Measurements from ENCODE around the gene CLRN3. TPM values are rescaled to one million over a fixed set of nuclear protein-coding genes. Genes with fewer than 3 reads are reported as not detected.

Gene CLRN3
- total RNA-seq, 2 donors from 2014 or later: not detected

GRCh38 chr10:127889605-127890195 is 3.0 kb downstream of the CLRN3 start:
- Mint-ChIP-seq H3K27me3 (ENCODE audit: insufficient read depth) (peaks cover 1% of the 10 kb centered on the region), H3K4me3 (no peak overlapping the region), H3K4me1 (no peaks in the 10 kb centered on the region), H3K9me3 (no peaks in the 10 kb centered on the region), H3K36me3 (ENCODE audit: low read depth) (no peaks in the 10 kb centered on the region), H3K27ac (no peak overlapping the region)
- Histone ChIP-seq H3K36me3 (ENCODE audit: control insufficient read depth, insufficient read depth, low read length) (no peaks in the 10 kb centered on the region), H3K4me3 (ENCODE audit: low read length) (no peak overlapping the region), H3K9ac (ENCODE audit: extremely low read depth, low read length, poor library complexity, severe bottlenecking) (no peak overlapping the region), H3K27ac (ENCODE audit: low read depth, low read length) (no peak overlapping the region), H3K9me3 (ENCODE audit: control insufficient read depth, low read length) (no peaks in the 10 kb centered on the region), H3K4me1 (ENCODE audit: control insufficient read depth, insufficient read depth, low read length) (no peaks in the 10 kb centered on the region), H3K27me3 (ENCODE audit: control insufficient read depth, insufficient read depth, low read length, poor library complexity, severe bottlenecking) (no peaks in the 10 kb centered on the region)
- DNase-seq: no peak
- WGBS, 2 experiments (ENCODE audit: insufficient coverage in 1 of 2, insufficient read length in 1 of 2): 86 to 97% methylated on average over 4 of the region's 4 CpGs
- TF ChIP-seq, protein P1, sequence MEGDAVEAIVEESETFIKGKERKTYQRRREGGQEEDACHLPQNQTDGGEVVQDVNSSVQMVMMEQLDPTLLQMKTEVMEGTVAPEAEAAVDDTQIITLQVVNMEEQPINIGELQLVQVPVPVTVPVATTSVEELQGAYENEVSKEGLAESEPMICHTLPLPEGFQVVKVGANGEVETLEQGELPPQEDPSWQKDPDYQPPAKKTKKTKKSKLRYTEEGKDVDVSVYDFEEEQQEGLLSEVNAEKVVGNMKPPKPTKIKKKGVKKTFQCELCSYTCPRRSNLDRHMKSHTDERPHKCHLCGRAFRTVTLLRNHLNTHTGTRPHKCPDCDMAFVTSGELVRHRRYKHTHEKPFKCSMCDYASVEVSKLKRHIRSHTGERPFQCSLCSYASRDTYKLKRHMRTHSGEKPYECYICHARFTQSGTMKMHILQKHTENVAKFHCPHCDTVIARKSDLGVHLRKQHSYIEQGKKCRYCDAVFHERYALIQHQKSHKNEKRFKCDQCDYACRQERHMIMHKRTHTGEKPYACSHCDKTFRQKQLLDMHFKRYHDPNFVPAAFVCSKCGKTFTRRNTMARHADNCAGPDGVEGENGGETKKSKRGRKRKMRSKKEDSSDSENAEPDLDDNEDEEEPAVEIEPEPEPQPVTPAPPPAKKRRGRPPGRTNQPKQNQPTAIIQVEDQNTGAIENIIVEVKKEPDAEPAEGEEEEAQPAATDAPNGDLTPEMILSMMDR (conservative IDR thresholded peaks at IDR 0.05): no peak

- no peak overlapping the region for H3K9ac ChIP-seq (ENCODE audit: extremely low read depth, low read length, poor library complexity, severe bottlenecking)
- no peaks in the 10 kb centered on the region for H3K36me3 ChIP-seq (ENCODE audit: control insufficient read depth, insufficient read depth, low read length)
- peaks cover 1% of the 10 kb centered on the region for H3K27me3 Mint-ChIP-seq (ENCODE audit: insufficient read depth)
- H3K9me3 Mint-ChIP-seq: no peaks in the 10 kb centered on the region
- no peak overlapping the region for H3K27ac Mint-ChIP-seq
- TF ChIP-seq, protein P1 (conservative IDR thresholded peaks at IDR 0.05): no peak
- H3K4me1 ChIP-seq (ENCODE audit: control insufficient read depth, insufficient read depth, low read length): no peaks in the 10 kb centered on the region
- no peak overlapping the region for H3K4me3 ChIP-seq (ENCODE audit: low read length)
- 87 to 95% methylated on average over 10 to 13 of the region's 13 CpGs for WGBS, 2 experiments (ENCODE audit: insufficient coverage in 1 of 2, insufficient read length in 1 of 2)
- H3K4me1 Mint-ChIP-seq: no peaks in the 10 kb centered on the region
- DNase-seq: no peak
- no peaks in the 10 kb centered on the region for H3K36me3 Mint-ChIP-seq (ENCODE audit: low read depth)
- no peaks in the 10 kb centered on the region for H3K27me3 ChIP-seq (ENCODE audit: control insufficient read depth, insufficient read depth, low read length, poor library complexity, severe bottlenecking)
- no peak overlapping the region for H3K27ac ChIP-seq (ENCODE audit: low read depth, low read length)
- no peak overlapping the region for H3K4me3 Mint-ChIP-seq
- no peaks in the 10 kb centered on the region for H3K9me3 ChIP-seq (ENCODE audit: control insufficient read depth, low read length)
These were observed 4.0 kb downstream of the CLRN3 start for GRCh38 chr10:127888521-127889312.

- no peaks in the 10 kb centered on the region for H3K36me3 ChIP-seq (ENCODE audit: control insufficient read depth, insufficient read depth, low read length)
- Mint-ChIP-seq H3K36me3 (ENCODE audit: low read depth) (no peaks in the 10 kb centered on the region), H3K27ac (no peak overlapping the region), H3K27me3 (ENCODE audit: insufficient read depth) (no peaks in the 10 kb centered on the region), H3K4me1 (no peaks in the 10 kb centered on the region), H3K4me3 (no peak overlapping the region), H3K9me3 (no peaks in the 10 kb centered on the region)
- no peak for DNase-seq
- no peaks in the 10 kb centered on the region for H3K27me3 ChIP-seq (ENCODE audit: control insufficient read depth, insufficient read depth, low read length, poor library complexity, severe bottlenecking)
- 90 to 92% methylated on average over 8 to 16 of the region's 16 CpGs for WGBS, 2 experiments (ENCODE audit: insufficient coverage in 1 of 2, insufficient read length in 1 of 2)
- H3K9ac ChIP-seq (ENCODE audit: extremely low read depth, low read length, poor library complexity, severe bottlenecking): no peak overlapping the region
- TF ChIP-seq, protein P1 (conservative IDR thresholded peaks at IDR 0.05): no peak
- no peak overlapping the region for H3K4me3 ChIP-seq (ENCODE audit: low read length)
- no peaks in the 10 kb centered on the region for H3K4me1 ChIP-seq (ENCODE audit: control insufficient read depth, insufficient read depth, low read length)
- H3K9me3 ChIP-seq (ENCODE audit: control insufficient read depth, low read length): no peaks in the 10 kb centered on the region
- no peak overlapping the region for H3K27ac ChIP-seq (ENCODE audit: low read depth, low read length)
These were observed 5.0 kb downstream of the CLRN3 start for GRCh38 chr10:127887541-127888415.
